A549 (cell line): ENCODE results near the gene SOX2. TPM values are rescaled to one million over a fixed set of nuclear protein-coding genes. Genes with fewer than 3 reads are reported as not detected.

Experiments
- ATAC-seq, 2 experiments: fragments of 200-7000 bp in 1 of 2; fragments of >200 bp in 1 of 2; cut with Nextera tagmentation in 1 of 2; cut with Tn5 transposase in 1 of 2; 3 replicates each; pipeline versions ENCODE4 v1.8.0 to v1.9.1; 2018 to 2020; ENCODE audit warnings: mild to moderate bottlenecking in 1 of 2, moderate library complexity in 1 of 2
- CTCF ChIA-PET: fragments of 300-600 bp; sonication (Branson Sonifier 250); formaldehyde crosslinking; extraction: SDS; loops from one replicate; lab custom pipeline; 2021; ENCODE audit warnings: antibody characterized with exemption, inconsistent platforms; lab: Yijun Ruan, JAX
- POLR2A ChIA-PET: fragments of 350-600 bp; formaldehyde crosslinking; extraction: SDS; loops from one replicate; lab custom pipeline; 2021; ENCODE audit warnings: antibody characterized with exemption, inconsistent platforms; lab: Yijun Ruan, JAX
- DNase-seq, 2 experiments: peaks; one replicate each; pipeline versions ENCODE4 v3.0.0 to v3.0.0-alpha.2; 2011 to 2016; ENCODE audit warnings: low read depth in 1 of 2, low spot score in 1 of 2
- FAIRE-seq: peaks from 2 replicates; lab custom pipeline; 2011; peaks lifted over from hg19 to GRCh38; lab: Jason Lieb, UNC
- H3K27ac ChIP-seq, 2 experiments: fragments of >200 bp; sonication (Bioruptor Twin); formaldehyde crosslinking; 3 replicates each; pipeline ENCODE4 v1.5.1; 2016 to 2017
- H3K4me1 ChIP-seq: fragments of >200 bp; sonication (Bioruptor Twin); formaldehyde crosslinking; 3 replicates; pipeline ENCODE4 v1.6.1; 2016
- H3K4me2 ChIP-seq: fragments of >200 bp; sonication (Bioruptor Twin); formaldehyde crosslinking; 3 replicates; pipeline ENCODE4 v1.6.1; 2016
- H3K4me3 ChIP-seq: fragments of >200 bp; sonication (Bioruptor Twin); formaldehyde crosslinking; 3 replicates; pipeline ENCODE4 v1.5.1; 2016
- H3K9me3 ChIP-seq: fragments of >200 bp; sonication (Bioruptor Twin); formaldehyde crosslinking; 3 replicates; pipeline ENCODE4 v1.6.1; 2016
- CBX2 ChIP-seq: fragments of 200-600 bp; sonication (generic); IDR thresholded peaks from 2 replicates; pipeline ENCODE4 v1.6.1; 2016; ENCODE audit warnings: low read depth, mild to moderate bottlenecking, borderline replicate concordance
- CBX8 ChIP-seq: fragments of 200-600 bp; sonication (generic); IDR thresholded peaks from 2 replicates; pipeline ENCODE4 v1.6.1; 2016
- CEBPB ChIP-seq, 2 experiments: fragments of >200 bp in 1 of 2; sonication (Bioruptor Twin) in 1 of 2; formaldehyde crosslinking in 1 of 2; IDR thresholded peaks; 2 replicates each; pipeline ENCODE4 v1.6.1; 2012 to 2016
- E2F6 ChIP-seq: IDR thresholded peaks from 2 replicates; pipeline ENCODE4 v1.6.1; 2012; ENCODE audit warnings: low read depth, borderline replicate concordance
- EHF ChIP-seq: fragments of 250-450 bp; sonication (Bioruptor Pico); IDR thresholded peaks from 2 replicates; pipeline ENCODE4 v1.5.0; 2020; ENCODE audit warnings: mild to moderate bottlenecking
- EHMT2 ChIP-seq: fragments of 200-600 bp; sonication (generic); IDR thresholded peaks from 2 replicates; pipeline ENCODE4 v1.6.1; 2016; ENCODE audit warnings: antibody characterized with exemption, low read depth, mild to moderate bottlenecking, moderate library complexity
- FOSB ChIP-seq: fragments of 250-450 bp; sonication (Bioruptor Pico); IDR thresholded peaks from 2 replicates; pipeline ENCODE4 v1.5.0; 2020; ENCODE audit warnings: mild to moderate bottlenecking, moderate library complexity
- FOSL2 ChIP-seq, 2 experiments: fragments of 450-650 bp in 1 of 2; fragments of >200 bp in 1 of 2; sonication (Bioruptor Twin) in 1 of 2; formaldehyde crosslinking; IDR thresholded peaks; 2 replicates each; pipeline versions ENCODE4 v1.5.0 to v1.6.1; 2016 to 2020; ENCODE audit warnings: mild to moderate bottlenecking in 1 of 2, moderate library complexity in 1 of 2
- HOXB13 ChIP-seq: fragments of 250-450 bp; sonication (Bioruptor Pico); IDR thresholded peaks from 2 replicates; pipeline ENCODE4 v1.5.0; 2020; ENCODE audit warnings: low read depth, mild to moderate bottlenecking, moderate library complexity
- JUNB ChIP-seq: fragments of >200 bp; sonication (Bioruptor Twin); formaldehyde crosslinking; IDR thresholded peaks from 2 replicates; pipeline ENCODE4 v1.6.1; 2016
- MAFK ChIP-seq: fragments of 450-650 bp; IDR thresholded peaks from 2 replicates; pipeline ENCODE4 v1.6.1; 2014; ENCODE audit not compliant: partially characterized antibody
- MAX ChIP-seq: IDR thresholded peaks from 2 replicates; pipeline ENCODE4 v1.6.1; 2012
- MAZ ChIP-seq: fragments of 150-350 bp; IDR thresholded peaks from 2 replicates; pipeline ENCODE4 v1.6.1; 2014; ENCODE audit warnings: antibody characterized with exemption, low read depth, low read length, borderline replicate concordance
- PHF8 ChIP-seq: fragments of 200-600 bp; sonication (generic); IDR thresholded peaks from 2 replicates; pipeline ENCODE4 v1.6.1; 2016; ENCODE audit warnings: low read depth, mild to moderate bottlenecking, antibody characterized with exemption, moderate library complexity, borderline replicate concordance
- POLR2A ChIP-seq: IDR thresholded peaks from 2 replicates; pipeline ENCODE4 v1.6.1; 2012; ENCODE audit warnings: mild to moderate bottlenecking, low read length
- POLR2AphosphoS2 ChIP-seq: conservative IDR thresholded peaks from 2 replicates; pipeline ENCODE4 v1.6.1; 2012; ENCODE audit warnings: low read length, improper control_type of control experiment, inconsistent platforms
- RAD21 ChIP-seq, 2 experiments: fragments of >200 bp in 1 of 2; sonication (Bioruptor Twin) in 1 of 2; formaldehyde crosslinking in 1 of 2; IDR thresholded peaks in 1 of 2; conservative IDR thresholded peaks in 1 of 2; 2 replicates in 1 of 2; 3 replicates in 1 of 2; pipeline ENCODE4 v1.6.1; 2012 to 2018; ENCODE audit warnings: inconsistent platforms in 1 of 2
- RARB ChIP-seq: fragments of 250-450 bp; sonication (Bioruptor Pico); IDR thresholded peaks from 2 replicates; pipeline ENCODE4 v1.8.0; 2021; ENCODE audit warnings: mild to moderate bottlenecking, moderate library complexity
- RCOR1 ChIP-seq: fragments of 150-350 bp; IDR thresholded peaks from 2 replicates; pipeline ENCODE4 v1.6.1; 2014; ENCODE audit warnings: antibody characterized with exemption, low read length, low read depth
- RFX5 ChIP-seq: fragments of 450-650 bp; IDR thresholded peaks from 2 replicates; pipeline ENCODE4 v1.7.1; 2014; ENCODE audit warnings: antibody characterized with exemption, mild to moderate bottlenecking, moderate library complexity
- RNF2 ChIP-seq: fragments of 200-600 bp; sonication (generic); IDR thresholded peaks from 2 replicates; pipeline ENCODE4 v1.6.1; 2016; ENCODE audit warnings: low read depth, mild to moderate bottlenecking, antibody characterized with exemption, moderate library complexity, borderline replicate concordance
- SMC3 ChIP-seq: fragments of >200 bp; sonication (Bioruptor Twin); formaldehyde crosslinking; IDR thresholded peaks from 3 replicates; pipeline ENCODE4 v1.6.1; 2018; ENCODE audit warnings: inconsistent platforms
- TFCP2L1 ChIP-seq: fragments of 250-450 bp; sonication (Bioruptor Pico); IDR thresholded peaks from 2 replicates; pipeline ENCODE4 v1.5.0; 2021; ENCODE audit warnings: mild to moderate bottlenecking
- ZNF302 ChIP-seq: fragments of 250-450 bp; sonication (Bioruptor Pico); IDR thresholded peaks from 2 replicates; pipeline ENCODE4 v1.9.0; 2021; ENCODE audit warnings: inconsistent platforms, mild to moderate bottlenecking, moderate library complexity
- WGBS: methylation state at CpG from one replicate; pipeline ENCODE4 v1.1.6; 2017; ENCODE audit errors: missing lambda C conversion rate; 5-methylcytosine and 5-hydroxymethylcytosine counted together
- polyA plus RNA-seq, 4 experiments: library from polyadenylated mRNA; depleted of rRNA in 3 of 4; stranded (reverse); fragments of >200 nt; fragmentation: RNase III in 1 of 4; extraction: RNeasy Plus Mini Kit Qiagen cat#74134 plus additional on column Dnase treatment in 1 of 4; gene quantifications; 2 replicates in 3 of 4; 3 replicates in 1 of 4; pipeline ENCODE4 v1.2.3, GENCODE V29; 2011 to 2017
- TF ChIP-seq, protein P1 (sequence below): fragments of 250-450 bp; sonication (Bioruptor Pico); IDR thresholded peaks from 2 replicates; pipeline ENCODE4 v1.5.0; 2021; ENCODE audit warnings: mild to moderate bottlenecking, moderate library complexity, borderline replicate concordance
- TF ChIP-seq, protein P2 (sequence below): fragments of >200 bp; sonication (Bioruptor Twin); formaldehyde crosslinking; IDR thresholded peaks from 2 replicates; pipeline ENCODE4 v1.6.1; 2016
- TF ChIP-seq, protein P3 (sequence below): fragments of >200 bp; sonication (Bioruptor Twin); formaldehyde crosslinking; IDR thresholded peaks from 3 replicates; pipeline ENCODE4 v1.5.1; 2016

The SOX2 gene
- polyA plus RNA-seq, 2 of the 4 experiments (the other 2 are of a cell fraction): 2.2 to 3.4 TPM

GRCh38 chr3:181725830-181726229 is 14.1 kb downstream of the SOX2 start:
- WGBS: 80% methylated on average over 10 of the region's 15 CpGs
- no peak overlapping the region for H3K4me3 ChIP-seq
- peaks cover 3% of the 10 kb centered on the region; the same call in 1 of the 3 replicates for H3K4me1 ChIP-seq
- no peak for DNase-seq
- no peak overlapping the region; the same call in 2 of the 3 replicates for H3K4me2 ChIP-seq
- no peak overlapping the region for H3K27ac ChIP-seq
- no peak for ATAC-seq
- no peaks in the 10 kb centered on the region for H3K9me3 ChIP-seq
- no peak for FAIRE-seq
- POLR2A ChIA-PET: no interaction called here
- TF ChIP-seq, protein P1, sequence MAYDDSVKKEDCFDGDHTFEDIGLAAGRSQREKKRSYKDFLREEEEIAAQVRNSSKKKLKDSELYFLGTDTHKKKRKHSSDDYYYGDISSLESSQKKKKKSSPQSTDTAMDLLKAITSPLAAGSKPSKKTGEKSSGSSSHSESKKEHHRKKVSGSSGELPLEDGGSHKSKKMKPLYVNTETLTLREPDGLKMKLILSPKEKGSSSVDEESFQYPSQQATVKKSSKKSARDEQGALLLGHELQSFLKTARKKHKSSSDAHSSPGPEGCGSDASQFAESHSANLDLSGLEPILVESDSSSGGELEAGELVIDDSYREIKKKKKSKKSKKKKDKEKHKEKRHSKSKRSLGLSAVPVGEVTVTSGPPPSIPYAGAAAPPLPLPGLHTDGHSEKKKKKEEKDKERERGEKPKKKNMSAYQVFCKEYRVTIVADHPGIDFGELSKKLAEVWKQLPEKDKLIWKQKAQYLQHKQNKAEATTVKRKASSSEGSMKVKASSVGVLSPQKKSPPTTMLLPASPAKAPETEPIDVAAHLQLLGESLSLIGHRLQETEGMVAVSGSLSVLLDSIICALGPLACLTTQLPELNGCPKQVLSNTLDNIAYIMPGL: no peak
- no peak for TF ChIP-seq ZNF302
- TF ChIP-seq, protein P2, sequence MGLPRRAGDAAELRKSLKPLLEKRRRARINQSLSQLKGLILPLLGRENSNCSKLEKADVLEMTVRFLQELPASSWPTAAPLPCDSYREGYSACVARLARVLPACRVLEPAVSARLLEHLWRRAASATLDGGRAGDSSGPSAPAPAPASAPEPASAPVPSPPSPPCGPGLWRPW: no peak
- no peak for TF ChIP-seq RCOR1
- no peak for TF ChIP-seq CEBPB (IDR thresholded peaks at IDR 0.05)
- no peak for TF ChIP-seq JUNB
- TF ChIP-seq SMC3: no peak
- CTCF ChIA-PET: no interaction called here

DNA sequence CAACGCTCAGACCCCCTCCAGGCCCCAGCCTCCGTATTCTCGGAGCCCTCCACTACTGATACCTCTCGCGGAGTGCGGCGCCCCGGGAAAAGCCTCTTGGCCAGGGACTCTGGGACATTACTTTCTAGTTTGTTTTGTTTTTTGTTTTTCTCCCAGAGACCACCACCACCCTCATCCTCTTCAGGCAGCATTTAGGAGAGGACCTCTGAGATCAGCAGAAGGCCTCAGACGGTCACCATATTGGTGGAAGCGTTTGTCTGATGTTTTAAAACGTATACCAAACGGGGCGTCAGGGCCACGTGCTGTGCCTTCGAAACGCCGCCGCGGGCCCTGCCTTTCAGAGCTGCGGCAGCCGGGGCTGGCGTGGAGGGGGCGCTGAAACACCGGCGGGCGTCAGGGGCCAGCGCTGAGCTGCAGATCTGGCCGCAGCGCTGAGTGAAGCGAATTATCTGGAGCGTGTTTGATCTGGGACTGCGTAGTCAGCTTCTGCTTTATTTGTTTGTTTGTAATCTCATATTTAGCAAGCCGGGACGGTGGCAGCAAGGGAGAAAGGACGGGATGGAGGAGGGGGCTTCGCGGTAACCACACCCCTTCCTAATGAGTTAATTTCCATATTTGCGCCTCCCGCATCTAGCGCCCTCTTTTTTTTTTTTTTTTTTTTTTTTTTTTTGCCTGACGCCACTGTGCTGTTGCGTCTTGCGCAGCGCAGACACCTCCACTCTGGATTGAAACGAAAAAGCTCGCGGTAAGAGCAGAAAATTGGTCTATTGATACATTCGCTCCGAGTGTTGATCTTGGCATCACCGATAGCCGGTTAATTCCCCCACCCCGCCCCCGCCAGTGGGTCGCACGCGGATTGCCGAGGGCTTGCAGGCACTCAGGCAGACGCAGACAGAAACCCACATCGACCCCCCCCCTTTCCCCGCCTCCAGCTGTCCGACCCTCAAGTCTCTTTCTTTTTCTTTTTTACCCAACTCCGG is 14.9 kb downstream of the SOX2 start:
- Histone ChIP-seq H3K4me3 (peak overlapping the region; percentile 44), H3K4me1 (peaks cover 3% of the 10 kb centered on the region; the same call in 1 of the 3 replicates), H3K4me2 (peak overlapping the region; percentile 91), H3K9me3 (no peaks in the 10 kb centered on the region), H3K27ac (peak overlapping the region; percentile 8 to 59; a peak in 4 of 6 replicates)
- ChIA-PET POLR2A (no interaction called here), CTCF (interaction anchor here (0.6 to 1.1 kb wide), 3 partner anchors 196 to 465 kb away, joined by 3 read pairs; no protein-coding TSS in a partner anchor)
- WGBS: 28% methylated on average over 40 of the region's 62 CpGs
- FAIRE-seq (no peak), ATAC-seq (peak; percentile 62 to 87; a peak in 4 of 6 replicates), DNase-seq (peak in 1 of 2 experiments; percentile 47)
- TF ChIP-seq PHF8 (no peak), CBX2 (no peak), MAFK (no peak), FOSB (CRISPR knock-in tag) (no peak), POLR2AphosphoS2 (no peak), MAZ (no peak), MAX (peak; percentile 99), FOSL2 (IDR thresholded peaks at IDR 0.05) (no peak), FOSL2 (CRISPR knock-in tag; IDR thresholded peaks at IDR 0.05) (no peak), RARB (CRISPR knock-in tag) (no peak), SMC3 (no peak), RNF2 (peak; percentile 57; the same call in 1 of the 2 replicates), E2F6 (peak; percentile 98), HOXB13 (CRISPR knock-in tag) (no peak), POLR2A (no peak), ZNF302 (no peak), CBX8 (no peak), EHMT2 (no peak), TFCP2L1 (no peak), CEBPB (IDR thresholded peaks at IDR 0.05) (no peak), RCOR1 (no peak), EHF (CRISPR knock-in tag) (peak; percentile 63; the same call in 1 of the 2 replicates), RFX5 (no peak), RAD21 (conservative IDR thresholded peaks at IDR 0.05 in 1 of 2, IDR thresholded peaks at IDR 0.05 in 1 of 2) (peak in 1 of 2 experiments; percentile 34; a peak in 1 of 5 replicates)
- TF ChIP-seq, protein P3, sequence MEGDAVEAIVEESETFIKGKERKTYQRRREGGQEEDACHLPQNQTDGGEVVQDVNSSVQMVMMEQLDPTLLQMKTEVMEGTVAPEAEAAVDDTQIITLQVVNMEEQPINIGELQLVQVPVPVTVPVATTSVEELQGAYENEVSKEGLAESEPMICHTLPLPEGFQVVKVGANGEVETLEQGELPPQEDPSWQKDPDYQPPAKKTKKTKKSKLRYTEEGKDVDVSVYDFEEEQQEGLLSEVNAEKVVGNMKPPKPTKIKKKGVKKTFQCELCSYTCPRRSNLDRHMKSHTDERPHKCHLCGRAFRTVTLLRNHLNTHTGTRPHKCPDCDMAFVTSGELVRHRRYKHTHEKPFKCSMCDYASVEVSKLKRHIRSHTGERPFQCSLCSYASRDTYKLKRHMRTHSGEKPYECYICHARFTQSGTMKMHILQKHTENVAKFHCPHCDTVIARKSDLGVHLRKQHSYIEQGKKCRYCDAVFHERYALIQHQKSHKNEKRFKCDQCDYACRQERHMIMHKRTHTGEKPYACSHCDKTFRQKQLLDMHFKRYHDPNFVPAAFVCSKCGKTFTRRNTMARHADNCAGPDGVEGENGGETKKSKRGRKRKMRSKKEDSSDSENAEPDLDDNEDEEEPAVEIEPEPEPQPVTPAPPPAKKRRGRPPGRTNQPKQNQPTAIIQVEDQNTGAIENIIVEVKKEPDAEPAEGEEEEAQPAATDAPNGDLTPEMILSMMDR: no peak
- TF ChIP-seq, protein P1: no peak
